Stimulated activated CD8-positive, alpha-beta memory T cell treated with anti-CD3 and anti-CD28 coated beads, Interleukin-12 subunit alpha, Interleukin-12 subunit beta, amount 100 ng/mL, for 1 hour (primary cell): Measurements from ENCODE around the gene ARHGAP15.

ENCODE experiments used
- DNase-seq: peaks from one replicate; pipeline ENCODE4 v3.0.0-alpha.2; 2020; ENCODE audit warnings: low read depth

The ARHGAP15 gene

GRCh38 chr2:143486976-143487375 lies 357.8 kb downstream of the ARHGAP15 start:
- no peak for DNase-seq

- DNase-seq = no peak
These were observed 359.9 kb downstream of the ARHGAP15 start for GRCh38 chr2:143489145-143489544.

GRCh38 chr2:143491131-143491530 lies 361.9 kb downstream of the ARHGAP15 start:
- DNase-seq = no peak

- no peak for DNase-seq
These were observed 364.1 kb downstream of the ARHGAP15 start for GRCh38 chr2:143493339-143493738.

- no peak for DNase-seq
These were observed 368.5 kb downstream of the ARHGAP15 start for GRCh38 chr2:143497726-143498125.

- no peak for DNase-seq
These were observed 369.3 kb downstream of the ARHGAP15 start for GRCh38 chr2:143498496-143498895.

GRCh38 chr2:143499061-143499460 lies 369.8 kb downstream of the ARHGAP15 start:
- DNase-seq = no peak

GRCh38 chr2:143501106-143501676 lies 372.0 kb downstream of the ARHGAP15 start:
- no peak for DNase-seq

GRCh38 chr2:143503280-143503679 lies 374.1 kb downstream of the ARHGAP15 start:
- no peak for DNase-seq

- DNase-seq = no peak
These were observed 375.2 kb downstream of the ARHGAP15 start for GRCh38 chr2:143504397-143504796.

- no peak for DNase-seq
These were observed 376.3 kb downstream of the ARHGAP15 start for GRCh38 chr2:143505542-143505941.

GRCh38 chr2:143513081-143513480 lies 383.9 kb downstream of the ARHGAP15 start:
- DNase-seq = no peak

GRCh38 chr2:143514413-143514812 lies 385.2 kb downstream of the ARHGAP15 start:
- no peak for DNase-seq

- DNase-seq = no peak
These were observed 386.1 kb downstream of the ARHGAP15 start for GRCh38 chr2:143515318-143515717.

- DNase-seq = no peak
These were observed 390.3 kb downstream of the ARHGAP15 start for GRCh38 chr2:143519521-143519920.

GRCh38 chr2:143521396-143521795 lies 392.2 kb downstream of the ARHGAP15 start:
- DNase-seq = no peak

- no peak for DNase-seq
These were observed 393.5 kb downstream of the ARHGAP15 start for GRCh38 chr2:143522699-143523098.

GRCh38 chr2:143524119-143524553 lies 394.9 kb downstream of the ARHGAP15 start:
- no peak for DNase-seq

- DNase-seq = no peak
These were observed 395.6 kb downstream of the ARHGAP15 start for GRCh38 chr2:143524559-143525401.

GRCh38 chr2:143525402-143525860 lies 396.2 kb downstream of the ARHGAP15 start:
- DNase-seq = no peak

GRCh38 chr2:143526498-143526897 lies 397.3 kb downstream of the ARHGAP15 start:
- DNase-seq = no peak

GRCh38 chr2:143528021-143528420 lies 398.8 kb downstream of the ARHGAP15 start:
- no peak for DNase-seq

GRCh38 chr2:143529118-143529720 lies 400.0 kb downstream of the ARHGAP15 start:
- DNase-seq = no peak
